GM12878 (cell line): Measurements from ENCODE around the gene FXYD3. TPM values are rescaled to one million over a fixed set of nuclear protein-coding genes. Genes with fewer than 3 reads are reported as not detected.

Experiments used
- ATAC-seq: fragments of 200-7000 bp; cut with Tn5 transposase; 3 replicates; pipeline ENCODE4 v1.9.1; 2020; ENCODE audit warnings: mild to moderate bottlenecking, moderate library complexity
- BruUV-seq: library from RNA; stranded (reverse); fragments of 400-500 nt; replicated peaks from 2 replicates; lab custom pipeline; 2021; lab: Mats Ljungman, UMichigan
- CTCF ChIA-PET: fragments of 300-600 bp; sonication (Branson Sonifier 250); formaldehyde crosslinking; extraction: SDS; loops from one replicate; lab custom pipeline; 2021; ENCODE audit warnings: inconsistent platforms; lab: Yijun Ruan, JAX
- POLR2A ChIA-PET: fragments of 350-600 bp; formaldehyde crosslinking; extraction: SDS; loops from one replicate; lab custom pipeline; 2021; ENCODE audit warnings: inconsistent platforms; lab: Charles Lee
- RAD21 ChIA-PET: fragments of 300-600 bp; sonication (Branson Sonifier 250); formaldehyde crosslinking; loops from one replicate; lab custom pipeline; 2023; ENCODE audit warnings: antibody characterized with exemption; ENCODE audit not compliant: unreplicated experiment; lab: Charles Lee
- SMC1A ChIA-PET: fragments of 300-600 bp; sonication (Branson Sonifier 250); formaldehyde crosslinking; loops from one replicate; lab custom pipeline; 2023; ENCODE audit not compliant: unreplicated experiment, uncharacterized antibody; lab: Charles Lee
- DNase-seq: peaks from one replicate; pipeline ENCODE4 v3.0.0-alpha.2; 2011; ENCODE audit warnings: low read depth, low spot score
- FAIRE-seq: peaks from 3 replicates; lab custom pipeline; 2011; peaks lifted over from hg19 to GRCh38; lab: Jason Lieb, UNC
- H2AFZ ChIP-seq: 2 replicates; pipeline ENCODE4 v1.6.0; 2011; ENCODE audit warnings: low read depth, low read length, control low read depth; ENCODE audit not compliant: control insufficient read depth
- H3K27ac ChIP-seq: 2 replicates; pipeline ENCODE4 v1.5.1; 2011; ENCODE audit warnings: control low read depth; ENCODE audit not compliant: control insufficient read depth, insufficient read depth
- H3K27me3 ChIP-seq, 2 experiments: replicated peaks in 1 of 2; 2 replicates each; pipeline versions ENCODE4 v1.6.0 to v1.6.1; 2011; ENCODE audit warnings: low read length in 1 of 2; ENCODE audit not compliant: control insufficient read depth in 2 of 2, insufficient read depth in 2 of 2
- H3K36me3 ChIP-seq, 2 experiments: 2 replicates each; pipeline ENCODE4 v1.5.1; 2011; ENCODE audit warnings: low read length in 1 of 2; ENCODE audit not compliant: control insufficient read depth in 2 of 2, insufficient read depth in 2 of 2
- H3K4me1 ChIP-seq: 2 replicates; pipeline ENCODE4 v1.6.1; 2011; ENCODE audit warnings: mild to moderate bottlenecking, low read length, moderate library complexity, mixed read lengths; ENCODE audit not compliant: control insufficient read depth, insufficient read depth
- H3K4me2 ChIP-seq: 2 replicates; pipeline ENCODE4 v1.6.0; 2011; ENCODE audit warnings: control low read depth; ENCODE audit not compliant: control insufficient read depth, insufficient read depth
- H3K4me3 ChIP-seq: fragments of 200-600 bp; sonication (generic); 2 replicates; pipeline ENCODE4 v1.5.1; 2016
- H3K79me2 ChIP-seq: 2 replicates; pipeline ENCODE4 v1.6.0; 2011; ENCODE audit warnings: low read length; ENCODE audit not compliant: control insufficient read depth, insufficient read depth
- H3K9ac ChIP-seq: 2 replicates; pipeline ENCODE4 v1.8.0; 2011; ENCODE audit warnings: low read length, control low read depth, mixed read lengths; ENCODE audit not compliant: control insufficient read depth, insufficient read depth
- H3K9me3 ChIP-seq: replicated peaks from 3 replicates; pipeline ENCODE4 v1.5.1; 2011; ENCODE audit warnings: mild to moderate bottlenecking, low read length; ENCODE audit not compliant: control insufficient read depth, insufficient read depth
- H4K20me1 ChIP-seq: 2 replicates; pipeline ENCODE4 v1.6.0; 2011; ENCODE audit not compliant: control insufficient read depth, insufficient read depth
- CEBPB ChIP-seq, 2 experiments: fragments of 150-350 bp in 1 of 2; IDR thresholded peaks; 2 replicates each; pipeline ENCODE4 v1.6.1; 2012 to 2014; ENCODE audit warnings: low read depth in 2 of 2, low read length in 2 of 2, borderline replicate concordance in 1 of 2, inconsistent platforms in 1 of 2
- EGR1 ChIP-seq, 2 experiments: IDR thresholded peaks; 1 replicate in 1 of 2; 2 replicates in 1 of 2; pipeline ENCODE4 v1.6.1; 2011 to 2012; ENCODE audit warnings: low read depth in 2 of 2, low read length in 2 of 2, borderline replicate concordance in 1 of 2, mild to moderate bottlenecking in 1 of 2, moderate library complexity in 1 of 2
- POLR2A ChIP-seq: IDR thresholded peaks from 2 replicates; pipeline ENCODE4 v1.6.1; 2011; ENCODE audit warnings: low read depth, mild to moderate bottlenecking, low read length
- RUNX3 ChIP-seq: IDR thresholded peaks from 2 replicates; pipeline ENCODE4 v1.6.1; 2012; ENCODE audit warnings: low read length, inconsistent platforms
- SMAD5 ChIP-seq: IDR thresholded peaks from 2 replicates; pipeline ENCODE4 v1.6.1; 2016; ENCODE audit warnings: antibody characterized with exemption, low read depth
- WGBS: methylation state at CpG from one replicate; pipeline ENCODE4 v1.1.6; 2016; ENCODE audit warnings: low lambda C conversion rate; ENCODE audit not compliant: insufficient replicate concordance, insufficient coverage; ENCODE audit errors: missing lambda C conversion rate; 5-methylcytosine and 5-hydroxymethylcytosine counted together
- in situ Hi-C: fragments of 300-500 bp; cut with MboI; formaldehyde crosslinking; loops from 9 replicates; pipeline ENCODE4 v1.14.3; 2018; ENCODE audit warnings: mixed read lengths
- intact Hi-C: fragments of 100-400 bp; cut with micrococcal nuclease; formaldehyde crosslinking; loops from one replicate; pipeline ENCODE4 v1.14.2; 2022; ENCODE audit not compliant: unreplicated experiment
- polyA plus RNA-seq, 11 experiments: library from polyadenylated mRNA; depleted of rRNA in 4 of 11; unstranded in 6 of 11; stranded (reverse) in 5 of 11; fragments of >200 nt; fragmentation: Nextera tagmentation in 4 of 11; fragmentation: Illumina TruSeq in 1 of 11; extraction: Ambion mirVana in 4 of 11; extraction: Trizol in 1 of 11; gene quantifications; 1 replicate in 1 of 11; 2 replicates in 10 of 11; pipeline versions ENCODE4 v1.2.1 to v1.2.3, GENCODE V29; 2011 to 2016; ENCODE audit warnings: inconsistent platforms in 2 of 11, missing spikeins in 2 of 11, low read depth in 1 of 11
- total RNA-seq, 4 experiments: library from RNA; depleted of rRNA in 3 of 4; stranded (reverse); fragments of >200 nt in 3 of 4; fragmentation: Illumina TruSeq in 1 of 4; extraction: Trizol in 1 of 4; gene quantifications; 2 replicates each; pipeline versions ENCODE4 v1.2.1 to v1.2.3, GENCODE V29; 2013 to 2021
- TF ChIP-seq, protein P1 (sequence below): fragments of 450-650 bp; IDR thresholded peaks from 2 replicates; pipeline ENCODE4 v1.6.1; 2014; ENCODE audit warnings: mild to moderate bottlenecking

Gene FXYD3
- total and polyA plus RNA-seq, 10 of the 15 experiments (the other 5 are each of a cell fraction or from before 2014, with no cell fraction given), result 0.09 to 0.44 TPM; not detected in 8

DNA sequence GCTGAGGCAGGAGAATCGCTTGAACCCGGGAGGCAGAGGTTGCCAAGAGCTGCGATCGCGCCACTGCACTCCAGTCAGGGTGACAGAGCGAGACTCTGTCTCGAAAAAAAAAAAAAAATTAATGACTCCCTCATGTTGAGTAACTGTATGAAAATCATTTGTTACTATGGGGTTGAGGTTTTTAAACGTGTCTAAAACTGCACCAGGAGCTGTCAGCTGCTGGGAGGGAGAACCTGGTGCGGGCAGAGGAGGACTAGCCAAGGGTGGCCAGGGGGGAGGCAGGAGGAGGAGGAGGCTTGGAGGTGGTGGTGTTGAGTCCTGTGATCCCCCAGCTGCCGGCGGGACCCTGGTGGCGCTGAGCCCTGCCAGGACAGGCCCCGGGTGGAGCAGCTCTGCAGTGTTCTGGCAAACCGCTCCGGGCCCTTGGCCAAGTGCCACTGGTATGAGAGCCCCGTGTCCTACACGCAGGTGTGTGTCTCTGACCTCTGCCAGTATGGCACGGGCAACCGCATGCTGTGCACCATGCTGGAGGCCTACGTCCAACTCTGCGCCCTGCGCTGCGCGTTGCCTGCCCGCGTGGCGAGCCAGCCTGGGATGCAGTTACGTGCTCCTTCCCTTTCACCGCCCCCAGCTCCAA lies 17.1 kb upstream of the FXYD3 start:
- no peak overlapping the region for H3K4me2 ChIP-seq
- POLR2A ChIA-PET, result no interaction called here
- no peaks in the 10 kb centered on the region for H3K9me3 ChIP-seq
- no peaks in the 10 kb centered on the region for H3K4me1 ChIP-seq
- ATAC-seq (no peak), DNase-seq (no peak), FAIRE-seq (no peak)
- H2AFZ ChIP-seq, result no peak overlapping the region
- SMC1A ChIA-PET, result no interaction called here
- BruUV-seq, result no TSS peak
- no peaks in the 10 kb centered on the region for H4K20me1 ChIP-seq
- no peak overlapping the region for H3K27ac ChIP-seq
- RAD21 ChIA-PET, result no interaction called here
- 71% methylated on average over 29 of the region's 29 CpGs for WGBS
- in situ Hi-C loops (no loop called here), intact Hi-C loops (no loop called here)
- no peaks in the 10 kb centered on the region for H3K79me2 ChIP-seq
- no peaks in the 10 kb centered on the region for H3K36me3 ChIP-seq
- no peak overlapping the region for H3K9ac ChIP-seq
- CTCF ChIA-PET, result interaction anchor here (0.9 to 1.3 kb wide), 3 partner anchors 18 to 32 kb away, joined by 3 read pairs; partner anchors contain the start of gene FXYD3
- no peak for TF ChIP-seq EGR1 (IDR thresholded peaks at IDR 0.05; ENCODE audit: borderline replicate concordance in 1 of 2, low read depth in 2 of 2, low read length in 2 of 2)
- TF ChIP-seq CEBPB (IDR thresholded peaks at IDR 0.05; ENCODE audit: borderline replicate concordance in 1 of 2, low read depth in 2 of 2, low read length in 2 of 2), result no peak
- TF ChIP-seq RUNX3, result no peak
- no peak for TF ChIP-seq POLR2A
- TF ChIP-seq SMAD5, result no peak
- TF ChIP-seq, protein P1, sequence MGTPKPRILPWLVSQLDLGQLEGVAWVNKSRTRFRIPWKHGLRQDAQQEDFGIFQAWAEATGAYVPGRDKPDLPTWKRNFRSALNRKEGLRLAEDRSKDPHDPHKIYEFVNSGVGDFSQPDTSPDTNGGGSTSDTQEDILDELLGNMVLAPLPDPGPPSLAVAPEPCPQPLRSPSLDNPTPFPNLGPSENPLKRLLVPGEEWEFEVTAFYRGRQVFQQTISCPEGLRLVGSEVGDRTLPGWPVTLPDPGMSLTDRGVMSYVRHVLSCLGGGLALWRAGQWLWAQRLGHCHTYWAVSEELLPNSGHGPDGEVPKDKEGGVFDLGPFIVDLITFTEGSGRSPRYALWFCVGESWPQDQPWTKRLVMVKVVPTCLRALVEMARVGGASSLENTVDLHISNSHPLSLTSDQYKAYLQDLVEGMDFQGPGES, result no peak
- H3K27me3 ChIP-seq, result no peaks in the 10 kb centered on the region; a peak in 1 of 4 replicates
- no peak overlapping the region for H3K4me3 ChIP-seq
